Activated CD8-positive, alpha-beta memory T cell treated with anti-CD3 and anti-CD28 coated beads, Interleukin-2, amount 50 U/mL, for 1 hour (primary cell): Measurements from ENCODE around the gene VPS29.
"Not testable (repeated sequence)": the region's sequence is repeated elsewhere in the genome, so short reads cannot be mapped to it uniquely, and the experiment has no call there.

Experiments used
- DNase-seq: peaks from one replicate; pipeline ENCODE4 v3.0.0-alpha.2; 2020; ENCODE audit errors: extremely low read depth

VPS29 gene

GRCh38 chr12:110501752-110502738 is at the start of gene VPS29, which contains the start of gene RAD9B:
TSS of gene VPS29 (minus strand) at chr12:110502111. CDS start at chr12:110502051, 60 bp downstream.
TSS of gene RAD9B (plus strand) at chr12:110502331. CDS start at chr12:110502338, 7 bp downstream.
- peak; percentile 98 for DNase-seq

GRCh38 chr12:110550981-110551380 is 49.1 kb upstream of the VPS29 start:
- no peak for DNase-seq

- no peak for DNase-seq
Observed at GRCh38 chr12:110549716-110550115, 47.8 kb upstream of the VPS29 start.

GRCh38 chr12:110548678-110549077 is 46.8 kb upstream of the VPS29 start:
- no peak for DNase-seq

GRCh38 chr12:110547090-110547489 is 45.2 kb upstream of the VPS29 start:
- no peak for DNase-seq

GRCh38 chr12:110546339-110546738 is 44.4 kb upstream of the VPS29 start:
- DNase-seq, result no peak

GRCh38 chr12:110545812-110546211 is 43.9 kb upstream of the VPS29 start:
- DNase-seq, result no peak

- DNase-seq, result not testable (repeated sequence)
Observed at GRCh38 chr12:110545259-110545658, 43.3 kb upstream of the VPS29 start.

GRCh38 chr12:110543965-110544364 is 42.1 kb upstream of the VPS29 start:
- DNase-seq, result no peak

- no peak for DNase-seq
Observed at GRCh38 chr12:110543252-110543959, 41.5 kb upstream of the VPS29 start.

GRCh38 chr12:110540048-110540447 is 38.1 kb upstream of the VPS29 start:
- DNase-seq, result no peak

GRCh38 chr12:110538869-110539622 is 37.1 kb upstream of the VPS29 start:
- DNase-seq, result no peak

GRCh38 chr12:110537605-110538409 is 35.9 kb upstream of the VPS29 start:
- DNase-seq, result no peak

- DNase-seq, result no peak
Observed at GRCh38 chr12:110536834-110537604, 35.1 kb upstream of the VPS29 start.

- DNase-seq, result no peak
Observed at GRCh38 chr12:110534811-110535210, 32.9 kb upstream of the VPS29 start.

GRCh38 chr12:110533607-110534006 is 31.7 kb upstream of the VPS29 start:
- DNase-seq, result no peak

- no peak for DNase-seq
Observed at GRCh38 chr12:110532644-110533043, 30.7 kb upstream of the VPS29 start.

GRCh38 chr12:110531741-110532333 is 29.9 kb upstream of the VPS29 start:
- no peak for DNase-seq

- DNase-seq, result no peak
Observed at GRCh38 chr12:110530511-110530910, 28.6 kb upstream of the VPS29 start.
